GM18909 (cell line): ENCODE data around the gene COMP.

Experiments
- ATAC-seq: cut with Tn5 transposase; IDR thresholded peaks from one replicate; pipeline ENCODE4 v1.9.1; 2021; ENCODE audit warnings: mild to moderate bottlenecking; ENCODE audit not compliant: unreplicated experiment, poor library complexity

COMP gene

GRCh38 chr19:18771328-18772242 is 19.5 kb downstream of the COMP start:
- no peak for ATAC-seq

- ATAC-seq, result no peak
These were observed 20.3 kb downstream of the COMP start for GRCh38 chr19:18770663-18771327.

DNA sequence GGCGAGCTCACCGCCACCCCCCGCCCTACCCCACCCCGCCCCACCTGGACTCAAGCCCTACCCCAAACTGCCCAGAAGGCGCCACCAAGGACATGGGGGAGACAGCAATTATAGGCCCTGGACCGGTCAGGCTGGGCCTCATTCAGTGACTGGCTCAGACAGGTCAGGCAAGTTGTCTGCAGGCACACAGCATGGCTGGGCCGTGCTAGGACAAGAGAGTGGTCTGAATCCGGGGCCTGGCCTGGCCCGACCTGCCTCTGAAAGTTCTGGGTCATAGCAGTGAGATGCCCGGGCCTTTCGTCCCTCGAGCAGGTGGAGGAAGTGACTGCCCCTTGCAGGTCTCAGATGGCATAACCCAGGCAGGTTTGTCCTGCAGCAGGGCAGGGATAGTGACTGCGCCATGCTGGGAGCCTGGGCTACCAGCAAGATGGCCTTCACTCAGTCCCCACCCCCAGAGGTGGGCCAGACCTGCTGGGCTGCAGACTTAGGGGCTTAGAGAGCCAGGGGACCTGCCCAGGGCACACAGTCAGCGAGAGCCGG is 21.0 kb downstream of the COMP start:
- ATAC-seq, result no peak

DNA sequence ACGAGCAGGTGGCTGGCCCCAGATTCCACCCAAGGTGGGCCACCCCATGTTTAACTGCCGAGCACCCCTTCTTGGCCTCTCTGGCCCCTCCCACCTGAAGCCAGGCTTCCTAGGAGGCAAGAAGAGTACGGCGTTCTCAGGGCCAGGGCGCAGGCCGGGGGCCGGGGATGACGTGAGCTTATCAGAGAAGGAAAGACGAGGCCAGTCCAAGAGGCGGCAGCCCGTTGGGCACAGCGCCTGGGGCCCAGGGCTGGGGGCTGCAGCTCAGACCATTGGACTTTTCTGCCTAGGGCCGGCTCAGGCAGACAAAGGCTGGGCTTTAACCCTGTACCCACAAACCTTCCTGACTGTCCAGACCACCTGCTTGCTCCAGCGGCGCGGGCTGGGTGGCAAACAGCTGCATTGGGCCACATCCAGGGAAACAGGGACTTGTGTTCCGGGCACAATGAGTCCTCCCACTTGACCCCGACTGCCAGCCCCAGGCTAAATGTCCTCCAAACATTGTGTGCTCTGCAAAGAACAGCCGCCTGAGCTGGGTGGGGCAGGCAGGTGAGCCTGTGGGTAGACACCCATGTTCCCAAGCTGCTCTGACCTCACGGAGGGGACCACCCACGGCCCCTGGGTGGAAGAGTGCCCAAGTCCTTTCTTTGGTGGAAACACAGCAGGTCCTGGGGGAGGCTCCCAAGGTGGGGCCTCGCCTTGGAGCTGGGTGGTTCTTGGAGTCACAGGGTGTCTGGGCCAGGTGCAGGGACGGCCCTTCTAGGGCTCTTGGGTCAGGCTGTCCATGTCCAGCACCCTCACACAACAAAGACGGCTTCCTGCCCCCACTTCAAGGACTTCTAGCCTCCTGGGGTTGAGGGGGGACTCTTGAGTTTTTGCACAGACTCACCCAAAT is 21.9 kb downstream of the COMP start:
- no peak for ATAC-seq

- no peak for ATAC-seq
These were observed 22.9 kb downstream of the COMP start for GRCh38 chr19:18768046-18768771.

DNA sequence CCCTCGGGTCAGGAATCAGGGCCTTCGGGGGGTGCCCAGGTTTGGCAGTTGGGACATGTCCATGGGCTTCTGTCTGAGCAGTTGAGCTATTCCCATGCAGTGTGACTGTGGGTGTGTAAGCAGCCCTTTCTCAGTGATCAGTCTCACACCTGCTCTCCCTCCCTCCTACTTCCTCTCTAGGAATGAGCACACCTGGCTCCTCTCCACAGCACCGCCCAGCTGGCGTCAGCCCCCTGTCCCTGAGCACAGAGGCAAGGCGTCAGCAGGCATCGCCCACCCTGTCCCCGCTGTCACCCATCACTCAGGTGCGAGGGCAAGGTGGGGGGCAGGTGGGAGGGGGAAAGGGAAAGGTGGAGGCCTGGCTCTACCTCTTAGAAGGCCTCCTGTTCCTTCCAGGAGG is 25.9 kb downstream of the COMP start:
- ATAC-seq, result no peak

- no peak for ATAC-seq
These were observed 26.5 kb downstream of the COMP start for GRCh38 chr19:18764591-18765051.

- no peak for ATAC-seq
These were observed 27.2 kb downstream of the COMP start for GRCh38 chr19:18763674-18764590.

GRCh38 chr19:18762125-18763023 is 28.7 kb downstream of the COMP start:
- no peak for ATAC-seq

GRCh38 chr19:18761531-18762110 is 29.5 kb downstream of the COMP start:
- ATAC-seq, result no peak

DNA sequence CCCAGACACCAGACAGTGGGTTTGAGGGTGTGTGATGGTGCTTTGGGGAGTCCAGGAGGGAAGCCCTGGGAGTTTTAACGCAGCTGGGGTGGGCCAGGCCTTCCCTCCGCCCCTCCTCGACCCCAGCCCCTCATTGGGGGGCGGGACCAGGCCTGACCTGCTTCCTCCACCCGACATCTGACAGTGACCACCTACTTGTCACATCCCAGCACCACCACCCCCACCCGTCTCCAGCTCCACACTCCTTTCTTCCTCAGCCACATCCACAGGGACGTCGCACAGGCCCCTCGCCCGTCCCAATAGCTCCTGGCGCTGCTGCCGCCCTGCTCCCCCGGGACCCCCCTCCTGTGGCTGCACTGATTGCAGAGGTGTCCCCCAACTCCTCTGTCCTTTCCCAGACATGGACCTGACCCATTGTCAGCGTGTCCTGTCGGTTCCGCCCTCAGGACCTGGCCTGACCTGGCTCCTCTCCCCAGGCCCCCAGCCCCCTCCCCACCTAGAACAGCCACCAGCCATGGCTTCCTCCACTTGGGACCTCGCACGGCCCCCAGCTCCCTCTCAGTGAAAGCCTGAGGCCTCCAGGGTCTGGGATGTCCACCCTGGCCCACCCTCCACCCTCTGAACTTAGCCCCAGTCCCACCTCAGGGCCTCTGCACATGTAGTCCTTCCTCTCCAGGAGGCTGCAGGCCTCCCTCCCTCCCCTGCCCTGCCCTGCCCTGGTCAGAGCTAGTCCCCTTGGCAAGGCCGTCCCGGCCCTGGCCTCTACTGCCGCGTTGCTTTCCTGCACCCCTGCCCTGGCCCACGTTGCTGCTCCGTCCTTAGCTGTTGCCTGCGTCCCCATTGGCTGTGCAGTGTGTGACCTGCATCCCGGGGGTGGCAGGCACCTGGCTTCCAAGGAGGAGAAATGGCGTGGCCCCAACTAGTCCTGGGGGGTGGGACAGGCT is 30.4 kb downstream of the COMP start:
- no peak for ATAC-seq

DNA sequence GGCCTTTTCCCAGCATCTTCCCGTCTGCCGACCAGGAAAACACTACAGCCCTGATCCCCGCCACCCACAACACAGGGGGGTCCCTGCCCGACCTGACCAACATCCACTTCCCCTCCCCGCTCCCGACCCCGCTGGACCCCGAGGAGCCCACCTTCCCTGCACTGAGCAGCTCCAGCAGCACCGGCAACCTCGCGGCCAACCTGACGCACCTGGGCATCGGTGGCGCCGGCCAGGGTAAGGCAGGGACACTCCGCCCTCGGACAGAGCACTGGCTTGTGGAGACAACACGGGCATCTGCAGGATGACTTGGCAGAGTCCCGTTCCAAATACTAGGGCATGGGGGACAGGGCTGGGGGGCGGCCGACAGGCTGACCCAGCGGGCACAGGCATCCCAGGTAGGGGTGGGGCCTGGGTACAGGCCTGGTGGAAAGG is 31.1 kb downstream of the COMP start:
- no peak for ATAC-seq

- ATAC-seq, result no peak
These were observed 31.7 kb downstream of the COMP start for GRCh38 chr19:18759304-18759994.

- ATAC-seq, result no peak
These were observed 34.2 kb downstream of the COMP start for GRCh38 chr19:18756896-18757295.

GRCh38 chr19:18754501-18754900 is 36.6 kb downstream of the COMP start:
- ATAC-seq, result no peak

- no peak for ATAC-seq
These were observed 39.5 kb downstream of the COMP start for GRCh38 chr19:18751571-18751970.
